ENCODE measurements around the gene WASF3.

WASF3 gene

GRCh38 chr13:26685606-26686005 lies 128.1 kb downstream of the WASF3 start:
- H3K36me3 ChIP-seq (ENCODE audit: control insufficient read depth in 1 of 2, insufficient read depth in 2 of 2, low read length in 2 of 2): peaks cover 12 to 59% of the 10 kb centered on the region in 2 donors

GRCh38 chr13:26686285-26686684 lies 128.8 kb downstream of the WASF3 start:
- Histone ChIP-seq H3K4me1 (ENCODE audit: control insufficient read depth in 1 of 2, insufficient read depth in 2 of 2, low read length in 2 of 2) (no peaks in the 10 kb centered on the region), H3K27ac (ENCODE audit: low read length) (no peak overlapping the region), H3K36me3 (ENCODE audit: control insufficient read depth in 1 of 2, insufficient read depth in 2 of 2, low read length in 2 of 2) (peaks cover 9 to 61% of the 10 kb centered on the region in 2 donors), H3K9me3 (ENCODE audit: control insufficient read depth in 1 of 2, low read length in 2 of 2) (peaks cover 0 to 10% of the 10 kb centered on the region in 2 donors), H3K27me3 (ENCODE audit: low read depth, low read length) (no peaks in the 10 kb centered on the region), H3K4me3 (ENCODE audit: low read depth in 1 of 2, low read length in 2 of 2) (no peak overlapping the region)

More at GRCh38 chr13:26685606-26686005, 128.1 kb downstream of the WASF3 start:
- Histone ChIP-seq H3K27me3 (ENCODE audit: low read depth, low read length) (no peaks in the 10 kb centered on the region), H3K27ac (ENCODE audit: low read length) (no peak overlapping the region), H3K9me3 (ENCODE audit: control insufficient read depth in 1 of 2, low read length in 2 of 2) (peaks cover 0 to 6% of the 10 kb centered on the region in 2 donors), H3K4me1 (ENCODE audit: control insufficient read depth in 1 of 2, insufficient read depth in 2 of 2, low read length in 2 of 2) (no peaks in the 10 kb centered on the region), H3K4me3 (ENCODE audit: low read depth in 1 of 2, low read length in 2 of 2) (no peak overlapping the region)

- Histone ChIP-seq H3K4me3 (ENCODE audit: low read depth in 1 of 2, low read length in 2 of 2) (no peak overlapping the region), H3K27ac (ENCODE audit: low read length) (no peak overlapping the region), H3K27me3 (ENCODE audit: low read depth, low read length) (no peaks in the 10 kb centered on the region), H3K36me3 (ENCODE audit: control insufficient read depth in 1 of 2, insufficient read depth in 2 of 2, low read length in 2 of 2) (peaks cover 0 to 60% of the 10 kb centered on the region in 2 donors), H3K4me1 (ENCODE audit: control insufficient read depth in 1 of 2, insufficient read depth in 2 of 2, low read length in 2 of 2) (no peaks in the 10 kb centered on the region), H3K9me3 (ENCODE audit: control insufficient read depth in 1 of 2, low read length in 2 of 2) (peaks cover 0 to 11% of the 10 kb centered on the region in 2 donors)
Observed at GRCh38 chr13:26688286-26688685, 130.8 kb downstream of the WASF3 start.

GRCh38 chr13:26688980-26689379 lies 131.5 kb downstream of the WASF3 start:
- Histone ChIP-seq H3K27ac (ENCODE audit: low read length) (no peak overlapping the region), H3K4me1 (ENCODE audit: control insufficient read depth in 1 of 2, insufficient read depth in 2 of 2, low read length in 2 of 2) (no peaks in the 10 kb centered on the region), H3K4me3 (ENCODE audit: low read depth in 1 of 2, low read length in 2 of 2) (no peak overlapping the region), H3K36me3 (ENCODE audit: control insufficient read depth in 1 of 2, insufficient read depth in 2 of 2, low read length in 2 of 2) (peaks cover 0 to 55% of the 10 kb centered on the region in 2 donors), H3K9me3 (ENCODE audit: control insufficient read depth in 1 of 2, low read length in 2 of 2) (peaks cover 0 to 11% of the 10 kb centered on the region in 2 donors), H3K27me3 (ENCODE audit: low read depth, low read length) (no peaks in the 10 kb centered on the region)

- peaks cover 0 to 11% of the 10 kb centered on the region in 2 donors for H3K9me3 ChIP-seq (ENCODE audit: control insufficient read depth in 1 of 2, low read length in 2 of 2)
- no peak overlapping the region for H3K4me3 ChIP-seq (ENCODE audit: low read depth in 1 of 2, low read length in 2 of 2)
- peaks cover 0 to 30% of the 10 kb centered on the region in 2 donors for H3K36me3 ChIP-seq (ENCODE audit: control insufficient read depth in 1 of 2, insufficient read depth in 2 of 2, low read length in 2 of 2)
- H3K27me3 ChIP-seq (ENCODE audit: low read depth, low read length): no peaks in the 10 kb centered on the region
- H3K4me1 ChIP-seq (ENCODE audit: control insufficient read depth in 1 of 2, insufficient read depth in 2 of 2, low read length in 2 of 2): peaks cover 0 to 4% of the 10 kb centered on the region in 2 donors
- H3K27ac ChIP-seq (ENCODE audit: low read length): no peak overlapping the region
Observed at GRCh38 chr13:26693749-26694463, 136.4 kb downstream of the WASF3 start.

GRCh38 chr13:26694609-26695359 lies 137.3 kb downstream of the WASF3 start:
- Histone ChIP-seq H3K36me3 (ENCODE audit: control insufficient read depth in 1 of 2, insufficient read depth in 2 of 2, low read length in 2 of 2) (peaks cover 0 to 21% of the 10 kb centered on the region in 2 donors), H3K4me3 (ENCODE audit: low read depth in 1 of 2, low read length in 2 of 2) (no peak overlapping the region), H3K4me1 (ENCODE audit: control insufficient read depth in 1 of 2, insufficient read depth in 2 of 2, low read length in 2 of 2) (peaks cover 0 to 4% of the 10 kb centered on the region in 2 donors), H3K27me3 (ENCODE audit: low read depth, low read length) (no peaks in the 10 kb centered on the region), H3K9me3 (ENCODE audit: control insufficient read depth in 1 of 2, low read length in 2 of 2) (peaks cover 0 to 9% of the 10 kb centered on the region in 2 donors), H3K27ac (ENCODE audit: low read length) (no peak overlapping the region)

- Histone ChIP-seq H3K27ac (ENCODE audit: low read length) (no peak overlapping the region), H3K36me3 (ENCODE audit: control insufficient read depth in 1 of 2, insufficient read depth in 2 of 2, low read length in 2 of 2) (peaks cover 0 to 16% of the 10 kb centered on the region in 2 donors), H3K9me3 (ENCODE audit: control insufficient read depth in 1 of 2, low read length in 2 of 2) (peaks cover 0 to 6% of the 10 kb centered on the region in 2 donors), H3K4me3 (ENCODE audit: low read depth in 1 of 2, low read length in 2 of 2) (no peak overlapping the region), H3K27me3 (ENCODE audit: low read depth, low read length) (no peaks in the 10 kb centered on the region), H3K4me1 (ENCODE audit: control insufficient read depth in 1 of 2, insufficient read depth in 2 of 2, low read length in 2 of 2) (peaks cover 0 to 4% of the 10 kb centered on the region in 2 donors)
Observed at GRCh38 chr13:26695360-26695705, 137.8 kb downstream of the WASF3 start.

- H3K27ac ChIP-seq (ENCODE audit: low read length): no peak overlapping the region
- H3K4me3 ChIP-seq (ENCODE audit: low read depth in 1 of 2, low read length in 2 of 2): no peak overlapping the region
- H3K27me3 ChIP-seq (ENCODE audit: low read depth, low read length): no peaks in the 10 kb centered on the region
- peaks cover 0 to 5% of the 10 kb centered on the region in 2 donors for H3K9me3 ChIP-seq (ENCODE audit: control insufficient read depth in 1 of 2, low read length in 2 of 2)
- peaks cover 0 to 12% of the 10 kb centered on the region in 2 donors for H3K36me3 ChIP-seq (ENCODE audit: control insufficient read depth in 1 of 2, insufficient read depth in 2 of 2, low read length in 2 of 2)
- peaks cover 0 to 4% of the 10 kb centered on the region in 2 donors for H3K4me1 ChIP-seq (ENCODE audit: control insufficient read depth in 1 of 2, insufficient read depth in 2 of 2, low read length in 2 of 2)
Observed at GRCh38 chr13:26695891-26696311, 138.4 kb downstream of the WASF3 start.

- no peak overlapping the region for H3K27ac ChIP-seq (ENCODE audit: low read length)
- H3K4me3 ChIP-seq (ENCODE audit: low read depth in 1 of 2, low read length in 2 of 2): no peak overlapping the region
- H3K27me3 ChIP-seq (ENCODE audit: low read depth, low read length): no peaks in the 10 kb centered on the region
- H3K4me1 ChIP-seq (ENCODE audit: control insufficient read depth in 1 of 2, insufficient read depth in 2 of 2, low read length in 2 of 2): peaks cover 0 to 4% of the 10 kb centered on the region in 2 donors
- no peaks in the 10 kb centered on the region for H3K36me3 ChIP-seq (ENCODE audit: control insufficient read depth in 1 of 2, insufficient read depth in 2 of 2, low read length in 2 of 2)
- H3K9me3 ChIP-seq (ENCODE audit: control insufficient read depth in 1 of 2, low read length in 2 of 2): no peaks in the 10 kb centered on the region
Observed at GRCh38 chr13:26697069-26697955, 139.8 kb downstream of the WASF3 start.

GRCh38 chr13:26698392-26699196 lies 141.1 kb downstream of the WASF3 start:
- Histone ChIP-seq H3K9me3 (ENCODE audit: control insufficient read depth in 1 of 2, low read length in 2 of 2) (no peaks in the 10 kb centered on the region), H3K27ac (ENCODE audit: low read length) (no peak overlapping the region), H3K27me3 (ENCODE audit: low read depth, low read length) (no peaks in the 10 kb centered on the region), H3K36me3 (ENCODE audit: control insufficient read depth in 1 of 2, insufficient read depth in 2 of 2, low read length in 2 of 2) (no peaks in the 10 kb centered on the region), H3K4me1 (ENCODE audit: control insufficient read depth in 1 of 2, insufficient read depth in 2 of 2, low read length in 2 of 2) (peaks cover 0 to 4% of the 10 kb centered on the region in 2 donors), H3K4me3 (ENCODE audit: low read depth in 1 of 2, low read length in 2 of 2) (peak overlapping the region in 1 of 2 donors; percentile 41)
